Activated T-helper 1 cell treated with anti-CD3 and anti-CD28 coated beads, Interleukin-2, amount 50 U/mL, for 16 hours (primary cell): ENCODE results near the gene TPI1.

Source experiments
- DNase-seq, 2 donors: peaks; one replicate each; pipeline ENCODE4 v3.0.0-alpha.2; 2020; ENCODE audit warnings: low read depth in 1 of 2, low spot score in 1 of 2

The TPI1 gene

DNA sequence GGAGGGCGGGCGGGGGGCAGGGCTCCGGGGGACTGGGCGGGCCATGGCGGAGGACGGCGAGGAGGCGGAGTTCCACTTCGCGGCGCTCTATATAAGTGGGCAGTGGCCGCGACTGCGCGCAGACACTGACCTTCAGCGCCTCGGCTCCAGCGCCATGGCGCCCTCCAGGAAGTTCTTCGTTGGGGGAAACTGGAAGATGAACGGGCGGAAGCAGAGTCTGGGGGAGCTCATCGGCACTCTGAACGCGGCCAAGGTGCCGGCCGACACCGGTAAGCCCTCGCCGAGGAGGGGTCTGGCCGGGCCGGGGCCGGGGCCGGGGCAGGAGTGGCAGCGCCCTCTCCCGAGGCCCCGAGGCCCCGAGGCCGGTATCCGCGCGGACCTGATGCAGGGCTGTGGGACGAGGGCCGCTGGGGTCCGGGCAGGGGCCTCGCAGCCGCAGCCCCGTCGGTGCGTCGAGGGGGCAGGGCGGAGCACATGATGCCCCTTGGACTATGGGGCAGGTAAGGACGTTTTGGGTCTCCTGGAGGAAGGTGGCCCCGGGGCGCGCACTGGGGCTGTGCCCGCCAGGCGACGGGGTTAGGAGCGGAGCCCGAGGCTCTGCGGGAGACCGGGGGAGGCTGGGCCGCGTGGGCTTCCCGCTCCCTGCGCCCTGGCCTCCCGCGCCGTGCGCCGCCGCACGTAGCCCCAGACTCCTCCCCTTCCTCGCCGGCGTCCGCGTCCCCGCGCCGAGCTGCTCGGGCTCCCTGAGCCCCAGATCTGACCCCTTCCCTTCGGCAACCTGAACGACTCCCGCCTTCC is at the start of gene TPI1:
TPI1 (plus strand) TSS at position 119 of the 798 bp plus-strand sequence; CDS start at position 155, 36 bp downstream.
- DNase-seq, result peak; percentile 55 to 74

- DNase-seq, result no peak
These were observed 49.6 kb upstream of the TPI1 start for GRCh38 chr12:6817662-6818157.

GRCh38 chr12:6818222-6818621 is 49.1 kb upstream of the TPI1 start:
- no peak for DNase-seq

GRCh38 chr12:6818645-6819044 is 48.7 kb upstream of the TPI1 start:
- no peak for DNase-seq

- DNase-seq, result no peak
These were observed 48.0 kb upstream of the TPI1 start for GRCh38 chr12:6819106-6820030.

GRCh38 chr12:6820166-6820565 is 47.2 kb upstream of the TPI1 start:
- no peak for DNase-seq

DNA sequence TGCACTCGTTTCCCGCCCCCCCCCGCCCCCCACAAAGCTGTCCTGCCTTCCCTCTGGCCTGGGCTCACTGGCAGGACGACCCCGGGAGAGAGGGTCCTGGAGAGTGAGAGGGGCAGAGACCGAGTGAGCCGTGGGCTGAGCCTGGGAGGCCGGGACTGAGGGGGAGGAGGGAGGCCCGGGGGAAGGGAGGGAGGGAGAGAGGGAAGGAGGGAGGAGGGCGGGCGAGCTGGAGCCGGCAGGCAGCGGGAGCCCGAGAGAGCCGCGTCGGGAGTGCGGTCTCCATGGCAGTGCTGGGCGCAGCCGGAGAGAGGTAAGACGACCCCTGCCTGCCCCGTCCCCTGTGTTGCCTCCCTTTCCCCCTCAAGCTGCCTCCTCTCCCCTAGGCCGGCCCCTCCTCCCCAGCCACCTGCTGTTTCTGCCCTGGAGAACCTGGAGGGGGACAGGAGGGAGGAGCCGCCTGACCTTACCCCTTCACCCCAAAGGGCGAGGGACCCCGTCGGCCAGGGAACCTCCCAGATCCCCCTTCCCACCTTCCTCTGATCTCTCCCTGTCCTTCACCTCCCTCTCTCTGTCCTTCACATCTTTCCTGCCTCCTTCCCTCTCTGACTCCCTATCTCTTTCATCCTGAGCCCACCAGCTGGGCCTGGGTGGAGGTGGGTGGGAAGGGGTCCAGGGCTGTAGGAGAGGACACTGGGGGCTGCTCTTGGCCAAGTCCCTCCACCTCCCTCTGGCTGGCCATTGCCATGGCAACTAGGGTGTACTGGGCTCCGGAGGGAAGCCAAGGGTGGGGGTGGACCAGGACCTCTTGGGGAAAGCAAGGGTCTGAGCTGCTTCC is 45.5 kb upstream of the TPI1 start, which contains the start of gene GPR162:
GPR162 (plus strand) TSS at position 231 of the 835 bp plus-strand sequence. CDS start 2,078 bp downstream, outside the sequence.
- DNase-seq, result no peak

GRCh38 chr12:6822426-6823135 is 44.8 kb upstream of the TPI1 start:
- no peak for DNase-seq

- no peak for DNase-seq
These were observed 43.9 kb upstream of the TPI1 start for GRCh38 chr12:6823182-6824084.

GRCh38 chr12:6824085-6824775 is 43.1 kb upstream of the TPI1 start:
- DNase-seq, result no peak

DNA sequence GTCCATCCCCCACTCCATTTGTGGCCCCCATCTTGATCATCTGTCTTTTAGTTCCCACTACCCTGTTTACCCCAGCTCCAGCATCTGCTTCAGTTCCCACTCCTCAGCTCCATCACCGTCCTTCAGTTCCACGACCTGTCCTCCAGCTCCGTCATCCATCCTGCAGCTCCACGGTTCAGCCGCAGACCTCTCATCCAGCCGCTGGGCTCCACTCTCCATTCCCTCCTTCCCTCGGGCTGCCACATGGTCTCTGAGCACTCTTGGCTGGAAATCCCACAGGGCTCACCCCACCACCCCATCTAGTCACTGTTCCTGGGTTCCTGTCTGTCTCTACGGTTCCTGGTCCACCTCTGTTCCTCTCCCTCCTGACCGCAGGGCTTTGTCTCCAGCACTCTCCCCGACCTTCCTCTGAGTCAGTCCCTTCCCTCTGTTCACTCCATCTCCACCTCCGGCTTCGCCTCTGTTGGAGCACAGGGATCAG is 42.4 kb upstream of the TPI1 start:
- no peak for DNase-seq

DNA sequence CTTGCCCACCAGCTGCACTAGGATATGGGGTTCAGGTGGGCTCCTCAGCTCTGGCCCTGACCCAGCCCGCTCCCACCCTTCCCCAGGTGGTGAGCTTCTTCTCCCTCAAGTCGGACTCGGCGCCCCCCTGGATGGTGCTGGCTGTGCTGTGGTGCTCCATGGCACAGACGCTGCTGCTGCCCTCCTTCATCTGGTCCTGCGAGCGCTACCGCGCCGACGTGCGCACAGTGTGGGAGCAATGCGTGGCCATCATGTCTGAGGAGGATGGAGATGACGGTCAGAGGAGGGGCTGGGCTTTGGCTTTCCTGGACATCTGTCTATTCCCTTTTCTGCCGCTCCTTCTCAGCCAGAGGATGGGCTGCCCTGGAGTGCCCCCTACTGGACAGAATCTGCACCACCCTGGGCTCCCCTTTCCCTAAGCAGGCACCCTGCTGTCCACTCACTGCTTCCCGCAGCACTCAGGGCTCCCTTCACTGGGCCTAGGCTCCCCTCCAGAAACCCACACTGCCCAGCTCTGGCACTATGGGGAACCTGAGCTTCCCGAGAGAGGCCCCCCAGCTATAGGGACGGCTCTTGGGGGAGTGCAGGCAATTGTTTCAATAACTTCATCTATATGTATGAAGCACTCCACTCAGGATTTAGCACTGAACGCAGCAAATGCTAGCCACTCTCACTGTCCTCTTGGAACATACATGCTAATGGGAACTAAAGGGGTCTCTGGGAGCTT is 41.8 kb upstream of the TPI1 start:
- DNase-seq, result peak; percentile 68 to 76

DNA sequence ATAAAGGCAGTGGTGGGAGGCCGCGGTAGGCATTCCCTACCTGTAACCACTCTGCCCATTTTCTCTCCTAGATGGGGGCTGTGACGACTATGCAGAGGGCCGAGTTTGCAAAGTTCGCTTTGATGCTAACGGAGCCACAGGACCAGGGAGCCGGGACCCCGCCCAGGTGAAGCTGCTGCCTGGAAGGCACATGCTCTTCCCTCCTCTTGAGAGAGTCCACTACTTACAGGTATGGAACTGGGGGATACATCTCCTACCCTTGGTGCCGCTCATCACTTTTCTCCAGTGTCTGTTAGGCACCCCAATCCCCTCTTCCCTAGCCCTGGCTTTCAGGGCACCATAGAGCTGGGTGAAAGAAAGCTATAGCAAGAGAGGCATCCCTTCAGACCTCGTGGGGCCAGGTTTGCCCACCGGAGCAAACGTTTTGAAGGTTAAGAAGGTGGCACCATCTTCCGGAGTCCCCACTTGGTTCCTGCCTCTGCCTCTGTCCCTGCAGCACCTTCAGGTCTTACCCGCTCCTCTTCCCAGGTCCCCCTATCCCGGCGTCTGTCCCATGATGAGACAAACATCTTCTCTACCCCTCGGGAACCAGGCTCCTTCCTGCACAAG is 41.1 kb upstream of the TPI1 start:
- no peak for DNase-seq

DNA sequence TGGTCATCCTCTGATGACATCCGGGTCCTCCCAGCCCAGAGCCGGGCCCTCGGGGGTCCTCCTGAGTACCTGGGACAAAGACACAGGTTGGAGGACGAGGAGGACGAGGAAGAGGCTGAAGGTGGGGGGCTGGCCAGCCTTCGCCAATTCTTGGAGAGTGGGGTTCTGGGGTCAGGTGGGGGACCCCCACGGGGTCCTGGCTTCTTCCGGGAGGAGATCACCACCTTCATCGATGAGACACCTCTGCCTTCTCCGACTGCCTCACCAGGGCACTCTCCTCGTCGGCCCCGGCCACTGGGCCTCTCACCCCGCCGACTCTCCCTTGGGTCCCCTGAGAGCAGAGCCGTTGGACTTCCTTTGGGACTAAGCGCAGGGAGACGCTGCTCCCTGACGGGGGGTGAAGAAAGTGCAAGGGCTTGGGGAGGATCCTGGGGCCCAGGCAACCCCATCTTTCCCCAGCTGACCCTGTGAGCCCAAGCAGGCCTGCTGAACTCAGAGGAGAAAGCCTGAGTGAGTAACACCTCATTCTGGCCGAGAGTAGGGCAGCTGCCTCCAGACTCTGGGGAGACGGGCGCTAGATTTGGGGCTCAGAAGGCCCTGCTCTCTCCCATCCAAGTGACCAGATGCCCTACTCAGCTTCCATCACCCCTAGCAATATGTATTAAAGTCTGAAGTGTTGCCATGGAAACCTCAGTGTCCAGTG is 40.4 kb upstream of the TPI1 start:
- no peak for DNase-seq

- DNase-seq, result no peak
These were observed 39.9 kb upstream of the TPI1 start for GRCh38 chr12:6827437-6827911.

GRCh38 chr12:6827982-6828780 is 39.1 kb upstream of the TPI1 start, which contains the start of gene P3H3:
P3H3 (plus strand) TSS chr12:6828407; CDS start chr12:6828441, 34 bp downstream.
- no peak for DNase-seq
